ENCODE data around the gene PRM1. TPM values are rescaled to one million over a fixed set of nuclear protein-coding genes. Genes with fewer than 3 reads are reported as not detected.

PRM1 gene
- polyA plus RNA-seq, 6 donors from 2014 or later, result not detected

DNA sequence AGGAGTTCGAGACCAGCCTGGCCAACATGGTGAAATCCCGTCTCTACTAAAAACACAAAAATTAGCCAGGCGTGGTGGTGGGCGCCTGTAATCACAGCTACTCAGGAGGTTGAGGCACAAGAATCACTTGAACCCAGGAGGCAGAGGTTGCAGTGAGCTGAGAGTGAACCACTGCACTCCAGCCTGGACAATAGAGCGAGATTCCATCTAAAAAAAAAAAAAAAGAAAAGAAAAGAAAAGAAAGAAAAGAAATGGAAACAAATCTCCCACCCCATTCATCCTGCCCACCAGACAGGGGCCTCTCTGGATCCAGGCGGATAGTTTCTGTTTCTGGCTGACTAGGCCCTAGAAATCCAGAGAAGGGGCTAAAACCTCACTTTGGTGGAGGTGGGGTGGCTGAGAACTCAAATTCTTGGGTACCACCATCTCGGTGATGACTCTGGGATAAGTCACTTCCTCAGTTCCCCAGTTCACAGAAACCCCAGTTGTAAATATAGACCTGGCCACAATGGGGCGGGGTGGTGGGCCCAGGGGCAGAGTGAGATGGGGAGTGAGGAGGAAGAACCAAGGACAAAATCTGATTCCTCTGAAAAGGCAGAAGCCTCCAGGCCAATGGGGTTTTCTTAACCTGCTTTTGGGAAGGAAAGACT, 47.3 kb downstream of the PRM1 start:
- ATAC-seq (ENCODE audit: low read depth in 2 of 2), result peak; percentile 19 to 30
- peak overlapping the region in 3 of 6 donors; percentile 62 to 63 (median 62) for H3K27ac Mint-ChIP-seq
- no peaks in the 10 kb centered on the region for H3K27me3 Mint-ChIP-seq

DNA sequence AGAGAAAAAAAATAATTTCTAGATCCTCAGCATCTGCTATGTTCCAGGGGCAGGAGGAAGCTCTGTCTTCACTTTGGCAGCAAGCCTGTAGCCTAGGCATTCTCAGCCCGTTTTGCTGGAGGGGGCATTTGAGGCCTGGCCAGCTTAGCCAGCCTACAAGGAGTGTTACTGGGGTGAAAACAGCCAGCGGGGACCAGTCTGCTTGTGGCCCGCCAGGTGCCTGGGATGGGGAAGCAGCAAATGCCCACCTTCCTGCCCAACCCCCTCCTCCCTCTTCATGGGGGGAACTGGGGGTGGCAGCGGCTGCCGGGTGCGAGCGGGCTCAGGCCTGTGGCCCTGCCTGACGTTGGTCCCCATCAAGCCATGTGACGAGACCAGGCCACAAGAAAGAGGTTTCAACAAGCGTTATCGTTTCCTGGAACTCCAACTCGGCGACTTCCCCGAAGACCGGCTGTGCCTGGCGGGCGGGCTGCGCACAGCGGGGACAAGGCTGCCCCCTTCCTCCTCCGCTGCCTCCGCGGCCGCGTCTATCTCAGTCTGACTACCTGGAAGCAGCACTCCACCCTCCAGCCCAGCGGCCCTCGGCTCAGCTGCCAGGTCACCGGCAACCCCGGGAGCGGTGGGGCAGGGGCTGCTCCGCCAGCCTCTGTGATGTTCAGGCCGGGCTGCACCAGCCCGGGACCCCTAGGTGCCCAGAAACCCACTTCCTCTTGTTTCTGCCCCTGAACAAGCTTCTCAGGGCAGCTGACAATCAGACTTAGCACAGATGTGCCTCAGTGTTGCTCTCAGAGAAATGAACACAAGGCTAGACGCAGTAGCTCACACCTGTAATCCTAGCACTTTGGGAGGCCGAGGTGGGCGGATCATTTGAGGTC, 48.0 kb downstream of the PRM1 start:
- Mint-ChIP-seq H3K4me1 (peaks cover 16 to 29% (median 23%) of the 10 kb centered on the region in 3 donors), H3K27ac (peak overlapping the region in 4 of 6 donors; percentile 62 to 85 (median 62)), H3K27me3 (no peaks in the 10 kb centered on the region), H3K9me3 (no peaks in the 10 kb centered on the region), H3K36me3 (no peaks in the 10 kb centered on the region), H3K4me3 (peak overlapping the region; percentile 52 to 91 (median 70))
- DNase-seq, result peak; percentile 66
- peak; percentile 83 to 84 for ATAC-seq (ENCODE audit: low read depth in 2 of 2)

More for the DNA sequence above, 47.3 kb downstream of the PRM1 start:
- Mint-ChIP-seq H3K4me3 (peak overlapping the region; percentile 52 to 80 (median 68)), H3K9me3 (no peaks in the 10 kb centered on the region), H3K4me1 (peaks cover 16 to 29% (median 23%) of the 10 kb centered on the region in 3 donors), H3K36me3 (no peaks in the 10 kb centered on the region)
- no peak for DNase-seq

DNA sequence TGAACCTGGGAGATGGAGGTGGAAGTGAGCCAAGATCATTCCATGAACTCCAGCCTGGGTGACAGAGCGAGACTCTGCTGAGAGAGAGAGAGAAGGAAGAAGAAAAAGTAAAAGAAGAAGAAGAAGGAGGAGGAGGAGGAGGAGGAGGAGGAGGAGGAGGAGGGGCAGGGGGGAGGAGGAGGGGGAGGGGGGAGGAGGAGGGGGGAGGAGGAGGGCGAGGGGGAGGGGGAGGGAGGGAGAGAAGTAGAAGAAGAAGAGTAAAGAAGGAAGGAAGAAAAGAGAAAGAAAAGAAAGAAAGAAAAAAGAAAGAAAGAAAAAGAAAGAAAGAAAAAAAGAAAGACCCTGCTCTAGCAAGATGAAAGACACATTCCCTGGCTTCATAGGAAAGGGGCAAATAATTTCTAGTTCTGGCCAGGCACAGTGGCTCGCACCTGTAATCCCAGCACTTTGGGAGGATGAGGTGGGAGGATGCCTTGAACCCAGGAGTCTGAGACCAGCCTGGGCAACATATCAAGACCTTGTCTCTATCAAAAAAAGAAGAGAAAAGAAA, 48.8 kb downstream of the PRM1 start:
- Mint-ChIP-seq H3K9me3 (no peaks in the 10 kb centered on the region), H3K27ac (peak overlapping the region in 4 of 6 donors; percentile 62 to 96 (median 73)), H3K36me3 (no peaks in the 10 kb centered on the region), H3K4me1 (peaks cover 16 to 29% (median 23%) of the 10 kb centered on the region in 3 donors), H3K4me3 (peak overlapping the region; percentile 52 to 91 (median 70)), H3K27me3 (no peaks in the 10 kb centered on the region)
- ATAC-seq (ENCODE audit: low read depth in 2 of 2) (no peak), DNase-seq (no peak)

DNA sequence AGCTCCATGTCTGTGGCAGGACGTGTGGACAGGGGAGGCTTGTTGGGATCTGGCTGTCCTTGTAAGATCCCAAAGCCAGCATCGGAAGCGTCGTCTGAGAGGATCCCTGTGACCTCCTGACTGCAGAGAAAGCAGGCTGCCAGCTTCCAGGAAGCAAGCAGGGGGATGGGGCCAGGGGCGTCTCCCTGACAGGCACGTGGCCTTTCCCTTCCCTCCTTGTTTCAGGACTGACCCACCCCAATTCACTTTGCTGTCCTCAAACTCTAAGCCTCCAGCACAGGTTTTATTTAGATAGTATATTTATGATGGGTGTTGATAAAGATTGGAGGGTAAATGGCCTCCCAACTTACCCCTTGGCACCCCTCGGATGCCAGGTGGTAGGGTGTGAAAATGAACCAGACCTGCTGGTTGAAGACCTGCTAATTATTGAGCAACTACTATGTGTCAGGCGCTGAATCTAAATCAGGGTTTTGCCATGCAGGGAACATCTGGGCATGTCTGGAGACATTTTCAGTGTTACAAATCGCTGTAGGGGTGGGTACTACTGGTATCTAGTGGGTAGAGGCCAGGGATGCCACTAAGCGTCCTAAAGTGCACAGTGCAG, 49.7 kb downstream of the PRM1 start:
- Mint-ChIP-seq H3K9me3 (no peaks in the 10 kb centered on the region), H3K36me3 (no peaks in the 10 kb centered on the region), H3K27me3 (no peaks in the 10 kb centered on the region), H3K4me3 (peak overlapping the region in 3 of 8 donors; percentile 32 to 68 (median 56)), H3K27ac (peak overlapping the region in 3 of 6 donors; percentile 21 to 39 (median 33)), H3K4me1 (peaks cover 16 to 29% (median 23%) of the 10 kb centered on the region in 3 donors)
- ATAC-seq (ENCODE audit: low read depth in 2 of 2) (no peak), DNase-seq (no peak)

Other genes starting within 250 kb of the PRM1 start
- 10 to 100 TPM; 19.8 to 62.0 (median 32.5) TPM for gene SOCS1, start 25.1 kb downstream of the PRM1 start, polyA plus RNA-seq (ENCODE audit: low read depth in 6 of 6)
- gene TNP2, start 12.0 kb downstream of the PRM1 start, polyA plus RNA-seq (ENCODE audit: low read depth in 6 of 6), result not detected
- gene PRM3, start 7.7 kb downstream of the PRM1 start, polyA plus RNA-seq (ENCODE audit: low read depth in 6 of 6), result not detected
- not detected for gene PRM2, start 4.8 kb downstream of the PRM1 start, polyA plus RNA-seq (ENCODE audit: low read depth in 6 of 6)
- 10 to 100 TPM; 18.1 to 38.3 (median 30.0) TPM for gene RMI2, start 64.1 kb upstream of the PRM1 start, polyA plus RNA-seq (ENCODE audit: low read depth in 6 of 6)

Data from naive B cell (primary cell).